Adrenal gland (tissue), 12 donors: ENCODE data around the gene COG8. TPM values are rescaled to one million over a fixed set of nuclear protein-coding genes. Genes with fewer than 3 reads are reported as not detected.

ENCODE experiments used
- DNase-seq, 7 donors: peaks; one replicate each; pipeline ENCODE4 v3.0.0-alpha.2; 2019 to 2020
- H3K27ac ChIP-seq, 5 donors: fragments of 200-600 bp; sonication (generic) in 4 of 5; 1 replicate in 3 of 5; 2 replicates in 2 of 5; pipeline versions ENCODE4 v1.5.1 to v1.8.0; 2016 to 2020; ENCODE audit warnings: mild to moderate bottlenecking in 1 of 5
- H3K27me3 ChIP-seq: fragments of 200-600 bp; 2 replicates; pipeline ENCODE4 v1.8.0; 2021
- H3K36me3 ChIP-seq, 2 donors: fragments of 200-600 bp; replicated peaks in 1 of 2; 1 replicate in 1 of 2; 2 replicates in 1 of 2; pipeline versions ENCODE4 v1.5.1 to v1.8.0; 2018 to 2022
- H3K4me1 ChIP-seq, 2 donors: fragments of 200-600 bp; replicated peaks in 1 of 2; 1 replicate in 1 of 2; 2 replicates in 1 of 2; pipeline versions ENCODE4 v1.5.1 to v1.8.0; 2018 to 2021
- H3K4me3 ChIP-seq, 4 donors: fragments of 200-600 bp; sonication (generic) in 3 of 4; one replicate each; pipeline ENCODE4 v1.5.1; 2016 to 2018
- H3K9me3 ChIP-seq, 3 donors: fragments of 200-600 bp; sonication (generic) in 1 of 3; replicated peaks in 1 of 3; 1 replicate in 2 of 3; 2 replicates in 1 of 3; pipeline versions ENCODE4 v1.5.1 to v1.8.0; 2016 to 2021
- POLR2A ChIP-seq, 2 donors: fragments of 450-650 bp; IDR thresholded peaks; one replicate each; pipeline ENCODE4 v1.6.1; 2017; ENCODE audit warnings: antibody characterized with exemption in 2 of 2, mild to moderate bottlenecking in 2 of 2, moderate library complexity in 1 of 2
- WGBS, 4 donors: extraction: QIAGEN DNeasy Blood & Tissue Kit in 2 of 4; methylation state at CpG; one replicate each; pipeline versions ENCODE4 v1.1.5 to v1.1.7; 2013 to 2017; 5-methylcytosine and 5-hydroxymethylcytosine counted together
- intact Hi-C, 2 donors: fragments of 100-400 bp; cut with DNase I; formaldehyde crosslinking; loops; one replicate each; pipeline versions ENCODE4 v1.14.1 to v1.15.0; 2022 to 2023
- polyA plus RNA-seq, 3 donors: library from polyadenylated mRNA; stranded (reverse); fragments of 200-250 nt in 2 of 3; fragments of 350-450 nt in 1 of 3; fragmentation: Illumina TruSeq in 1 of 3; extraction: RNeasy Lipid Tissue Mini Kit (QIAGEN cat#74804) in 1 of 3; gene quantifications; one replicate each; pipeline ENCODE4 v1.2.3, GENCODE V29; 2013 to 2014
- total RNA-seq, 9 donors: library from RNA; depleted of rRNA in 4 of 9; stranded (reverse); fragments of >200 nt in 4 of 9; fragments of 120-200 nt in 1 of 9; fragmentation: NEBNext Ultra II Directional in 1 of 9; extraction: Animal tissue kit (Norgen Biotek cat#: 25700) in 1 of 9; gene quantifications; one replicate each; pipeline versions ENCODE4 v1.1.0 to v1.2.4, GENCODE V29; 2013 to 2023
- TF ChIP-seq, protein P1 (sequence below), 6 experiments: fragments of 450-650 bp in 4 of 6; fragments of 200-600 bp in 2 of 6; sonication (generic) in 1 of 6; IDR thresholded peaks; 1 replicate in 5 of 6; 2 replicates in 1 of 6; pipeline versions ENCODE4 v1.5.1 to v1.8.0; 2016 to 2021; ENCODE audit warnings: antibody characterized with exemption in 6 of 6, mild to moderate bottlenecking in 2 of 6, moderate library complexity in 1 of 6
- donor health status: healthy with polysubstance abuse.
- donor health status: Bipolar disorder and iron deficiency.
- donor health status: DM: yes; HTN: yes; CAD: no.
- donor health status: DM: no; HTN: no; CAD: no.
- donor health status: DM: no; HTN: no; CAD: no.
- donor health status: DM: yes; HTN: yes; CAD: no.

The COG8 gene
- total and polyA plus RNA-seq, 12 donors: 26.1 to 85.3 (median 50.3) TPM

DNA sequence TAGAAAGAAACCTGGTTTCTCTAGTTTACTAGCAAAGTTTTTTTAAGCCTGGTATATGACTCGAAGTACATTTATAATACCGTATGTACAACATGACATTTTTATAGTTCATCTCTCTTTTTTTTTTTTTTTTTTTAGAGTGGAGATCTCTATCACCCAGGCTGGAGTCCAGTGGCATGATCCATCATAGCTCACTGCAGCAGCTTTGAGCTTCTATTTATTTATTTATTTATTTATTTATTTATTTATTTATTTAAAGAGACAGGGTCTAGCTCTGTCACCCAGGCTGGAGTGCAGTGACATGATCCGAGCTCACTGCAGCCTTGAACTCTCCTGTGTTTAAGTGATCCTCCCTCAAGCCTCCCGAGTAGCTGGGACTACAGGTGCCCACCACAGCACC is 54.1 kb downstream of the COG8 start:
- intact Hi-C loops: loop anchor here in 1 of 2 donors (5.0 kb wide), 1 partner anchor 133 kb away; no protein-coding TSS in a partner anchor
- Histone ChIP-seq H3K36me3 (no peaks in the 10 kb centered on the region), H3K9me3 (no peaks in the 10 kb centered on the region), H3K4me3 (no peak overlapping the region), H3K4me1 (peaks cover 0 to 10% of the 10 kb centered on the region in 2 donors), H3K27ac (no peak overlapping the region), H3K27me3 (no peaks in the 10 kb centered on the region)
- TF ChIP-seq, protein P1, sequence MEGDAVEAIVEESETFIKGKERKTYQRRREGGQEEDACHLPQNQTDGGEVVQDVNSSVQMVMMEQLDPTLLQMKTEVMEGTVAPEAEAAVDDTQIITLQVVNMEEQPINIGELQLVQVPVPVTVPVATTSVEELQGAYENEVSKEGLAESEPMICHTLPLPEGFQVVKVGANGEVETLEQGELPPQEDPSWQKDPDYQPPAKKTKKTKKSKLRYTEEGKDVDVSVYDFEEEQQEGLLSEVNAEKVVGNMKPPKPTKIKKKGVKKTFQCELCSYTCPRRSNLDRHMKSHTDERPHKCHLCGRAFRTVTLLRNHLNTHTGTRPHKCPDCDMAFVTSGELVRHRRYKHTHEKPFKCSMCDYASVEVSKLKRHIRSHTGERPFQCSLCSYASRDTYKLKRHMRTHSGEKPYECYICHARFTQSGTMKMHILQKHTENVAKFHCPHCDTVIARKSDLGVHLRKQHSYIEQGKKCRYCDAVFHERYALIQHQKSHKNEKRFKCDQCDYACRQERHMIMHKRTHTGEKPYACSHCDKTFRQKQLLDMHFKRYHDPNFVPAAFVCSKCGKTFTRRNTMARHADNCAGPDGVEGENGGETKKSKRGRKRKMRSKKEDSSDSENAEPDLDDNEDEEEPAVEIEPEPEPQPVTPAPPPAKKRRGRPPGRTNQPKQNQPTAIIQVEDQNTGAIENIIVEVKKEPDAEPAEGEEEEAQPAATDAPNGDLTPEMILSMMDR (IDR thresholded peaks at IDR 0.05): no peak
- no peak for TF ChIP-seq POLR2A (IDR thresholded peaks at IDR 0.05)
- 67 to 80% (median 75%) methylated on average over 4 of the region's 4 CpGs for WGBS, 4 donors
- DNase-seq: no peak

GRCh38 chr16:69283851-69284250 is 55.5 kb downstream of the COG8 start:
- H3K4me3 ChIP-seq: no peak overlapping the region
- H3K27ac ChIP-seq: no peak overlapping the region
- no peaks in the 10 kb centered on the region for H3K36me3 ChIP-seq
- intact Hi-C loops: no loop called here
- no peaks in the 10 kb centered on the region for H3K27me3 ChIP-seq
- TF ChIP-seq, protein P1 (IDR thresholded peaks at IDR 0.05): no peak
- no peak for TF ChIP-seq POLR2A (IDR thresholded peaks at IDR 0.05)
- 56 to 71% (median 67%) methylated on average over 4 of the region's 4 CpGs for WGBS, 4 donors
- no peaks in the 10 kb centered on the region for H3K9me3 ChIP-seq
- peaks cover 0 to 10% of the 10 kb centered on the region in 2 donors for H3K4me1 ChIP-seq
- DNase-seq: no peak

GRCh38 chr16:69277413-69277812 is 62.0 kb downstream of the COG8 start:
- no peak overlapping the region for H3K4me3 ChIP-seq
- H3K9me3 ChIP-seq: no peaks in the 10 kb centered on the region
- DNase-seq: no peak
- WGBS, 4 donors: 81 to 86% (median 84%) methylated on average over 1 of the region's 1 CpG
- H3K36me3 ChIP-seq: peaks cover 0 to 4% of the 10 kb centered on the region in 2 donors
- intact Hi-C loops: no loop called here
- no peaks in the 10 kb centered on the region for H3K27me3 ChIP-seq
- peaks cover 0 to 13% of the 10 kb centered on the region in 2 donors for H3K4me1 ChIP-seq
- TF ChIP-seq, protein P1 (IDR thresholded peaks at IDR 0.05): no peak
- TF ChIP-seq POLR2A (IDR thresholded peaks at IDR 0.05): no peak
- H3K27ac ChIP-seq: no peak overlapping the region

Other genes with a start within 250 kb of the COG8 start
- gene HAS3, start 233.9 kb downstream of the COG8 start, total RNA-seq: 1 to 10 TPM in 1 of 9 donors, under 1 TPM in 8; 0.06 to 1.1 (median 0.42) TPM
- gene HAS3, start 233.9 kb downstream of the COG8 start, polyA plus RNA-seq: 1 to 10 TPM in 1 of 3 donors, under 1 TPM in 2; 0.27 to 1.2 (median 0.91) TPM
- gene CHTF8, start 207.0 kb downstream of the COG8 start, total RNA-seq: 100 to 1,000 TPM in 3 of 9 donors, 10 to 100 TPM in 6; 48.8 to 207 (median 82.6) TPM
- gene CHTF8, start 207.0 kb downstream of the COG8 start, polyA plus RNA-seq: 100 to 1,000 TPM in 1 of 3 donors, 10 to 100 TPM in 2; 34.0 to 103 (median 37.7) TPM
- gene UTP4, start 206.9 kb downstream of the COG8 start, total RNA-seq: 10 to 100 TPM in 8 of 9 donors, 1 to 10 TPM in 1; 8.8 to 51.2 (median 23.2) TPM
- 10 to 100 TPM; 16.2 to 50.8 (median 24.9) TPM for gene UTP4, start 206.9 kb downstream of the COG8 start, polyA plus RNA-seq
- 10 to 100 TPM in 8 of 9 donors, 1 to 10 TPM in 1; 9.8 to 52.7 (median 43.7) TPM for gene SNTB2, start 152.4 kb downstream of the COG8 start, total RNA-seq
- 1 to 10 TPM; 3.6 to 8.8 (median 8.4) TPM for gene SNTB2, start 152.4 kb downstream of the COG8 start, polyA plus RNA-seq
- 10 to 100 TPM; 28.1 to 39.5 (median 34.5) TPM for gene VPS4A, start 28.2 kb downstream of the COG8 start, total RNA-seq
- gene VPS4A, start 28.2 kb downstream of the COG8 start, polyA plus RNA-seq: 10 to 100 TPM; 31.2 to 55.1 (median 42.5) TPM
- gene PDF, start 9.0 kb downstream of the COG8 start, total RNA-seq: 10 to 100 TPM in 8 of 9 donors, 1 to 10 TPM in 1; 9.7 to 61.9 (median 23.1) TPM
- gene PDF, start 9.0 kb downstream of the COG8 start, polyA plus RNA-seq: 1 to 10 TPM; 1.2 to 4.2 (median 2.0) TPM
- 10 to 100 TPM; 10.5 to 38.0 (median 21.7) TPM for gene NIP7, start 208 bp upstream of the COG8 start, total RNA-seq
- 10 to 100 TPM; 12.4 to 28.3 (median 13.6) TPM for gene NIP7, start 208 bp upstream of the COG8 start, polyA plus RNA-seq
- gene TMED6, start 12.2 kb upstream of the COG8 start, total RNA-seq: under 1 TPM in 5 of 9 donors, not detected in 4; 0.22 to 0.56 (median 0.42) TPM
- gene TMED6, start 12.2 kb upstream of the COG8 start, polyA plus RNA-seq: 1 to 10 TPM in 1 of 3 donors, under 1 TPM in 1, not detected in 1; 0.22 to 2.5 TPM
- gene TERF2, start 46.4 kb upstream of the COG8 start, total RNA-seq: 10 to 100 TPM; 11.0 to 38.0 (median 24.3) TPM
- gene TERF2, start 46.4 kb upstream of the COG8 start, polyA plus RNA-seq: 10 to 100 TPM; 11.1 to 50.1 (median 12.4) TPM
- 100 to 1,000 TPM; 153 to 763 (median 441) TPM for gene CYB5B, start 85.1 kb upstream of the COG8 start, total RNA-seq
- 1,000 to 10,000 TPM in 1 of 3 donors, 100 to 1,000 TPM in 2; 247 to 1,039 (median 489) TPM for gene CYB5B, start 85.1 kb upstream of the COG8 start, polyA plus RNA-seq
- gene NFAT5, start 226.4 kb upstream of the COG8 start, total RNA-seq: 10 to 100 TPM; 39.3 to 79.4 (median 54.4) TPM
- 10 to 100 TPM in 1 of 3 donors, 1 to 10 TPM in 2; 1.9 to 21.9 (median 9.6) TPM for gene NFAT5, start 226.4 kb upstream of the COG8 start, polyA plus RNA-seq